ENCODE data around the gene CTBP1. TPM values are rescaled to one million over a fixed set of nuclear protein-coding genes. Genes with fewer than 3 reads are reported as not detected.

CTBP1 gene
- total and polyA plus RNA-seq, 2 experiments from 2014 or later: 74.0 to 192 TPM

DNA sequence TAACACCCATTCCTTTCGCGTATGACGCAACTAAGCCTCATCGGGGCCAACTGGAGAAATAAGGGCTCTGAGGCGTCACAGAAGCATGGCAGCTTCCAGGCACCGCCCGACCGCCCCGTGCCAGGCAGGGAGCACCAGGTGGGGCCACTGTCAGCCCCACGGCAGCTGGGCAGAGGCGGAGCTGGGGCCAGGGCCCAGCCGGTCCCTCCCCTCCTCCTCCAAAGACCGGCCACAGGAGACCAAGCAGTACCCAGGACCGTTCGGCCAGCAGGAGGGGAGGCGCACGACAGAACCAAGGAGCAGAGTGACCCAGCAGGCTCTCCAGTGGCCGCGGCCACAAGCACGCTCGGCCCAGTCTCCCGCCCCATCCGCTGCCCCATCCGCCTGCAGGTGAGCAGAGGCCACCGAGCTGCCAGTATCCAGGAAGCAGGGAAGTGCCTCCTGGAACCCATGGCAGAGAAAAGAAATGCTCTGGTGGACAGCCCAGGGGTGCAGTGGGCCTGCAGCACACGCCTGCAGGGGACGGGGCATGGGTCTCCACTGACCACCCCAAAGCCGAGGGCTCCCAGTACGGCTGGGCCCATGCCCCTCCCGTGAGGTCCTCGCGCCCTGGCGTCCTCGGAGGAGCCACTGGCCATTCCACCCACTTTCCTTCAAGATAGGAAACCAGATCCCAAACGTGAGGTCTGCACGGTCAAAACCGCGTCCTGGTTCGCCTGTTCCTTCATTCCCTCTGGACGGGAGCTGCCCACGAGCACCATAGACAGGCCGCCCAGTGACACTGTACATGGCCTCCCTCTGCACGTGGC, 9.6 kb downstream of the CTBP1 start:
- H3K9me3 Mint-ChIP-seq: no peaks in the 10 kb centered on the region
- H3K4me3 Mint-ChIP-seq: no peak overlapping the region
- Histone ChIP-seq H3K36me3 (ENCODE audit: insufficient read depth) (no peaks in the 10 kb centered on the region), H3K79me2 (replicated peaks; ENCODE audit: insufficient read depth) (peaks cover 40% of the 10 kb centered on the region), H3K27me3 (ENCODE audit: insufficient read depth) (no peaks in the 10 kb centered on the region), H3K4me2 (no peak overlapping the region), H3K27ac (ENCODE audit: low read depth) (no peak overlapping the region), H4K20me1 (replicated peaks; ENCODE audit: insufficient read depth) (peaks cover 9% of the 10 kb centered on the region), H3K4me1 (ENCODE audit: insufficient read depth) (no peaks in the 10 kb centered on the region), H3K4me3 (no peak overlapping the region), H2AFZ (no peak overlapping the region), H3K9me2 (ENCODE audit: insufficient read depth) (no peaks in the 10 kb centered on the region), H3F3A (replicated peaks; ENCODE audit: low read depth) (no peaks in the 10 kb centered on the region)
- H3K27ac Mint-ChIP-seq: no peak overlapping the region
- ATAC-seq (no peak), DNase-seq (ENCODE audit: low spot score) (peak; percentile 2)
- peaks cover 40% of the 10 kb centered on the region for H3K36me3 Mint-ChIP-seq (ENCODE audit: low read depth)
- TF ChIP-seq STAT1 (IDR thresholded peaks at IDR 0.05; ENCODE audit: unreplicated experiment) (no peak), NANOG (IDR thresholded peaks at IDR 0.05; ENCODE audit: borderline replicate concordance) (no peak), EZH2phosphoT487 (IDR thresholded peaks at IDR 0.05; ENCODE audit: unreplicated experiment) (no peak), CREB1 (CRISPR knock-in tag; IDR thresholded peaks at IDR 0.05; ENCODE audit: low read depth) (no peak), CTCF (conservative IDR thresholded peaks at IDR 0.05; ENCODE audit: low read depth in 2 of 2) (no peak), ZNF462 (CRISPR knock-in tag; IDR thresholded peaks at IDR 0.05) (no peak), JUNB (IDR thresholded peaks at IDR 0.05; ENCODE audit: unreplicated experiment) (no peak), REST (IDR thresholded peaks at IDR 0.05; ENCODE audit: unreplicated experiment) (no peak), ZNF331 (CRISPR knock-in tag; IDR thresholded peaks at IDR 0.05; ENCODE audit: low read depth) (no peak), ZNF114 (CRISPR knock-in tag; IDR thresholded peaks at IDR 0.05) (no peak), EZH2 (IDR thresholded peaks at IDR 0.05; ENCODE audit: low read depth, unreplicated experiment) (no peak), POLR2AphosphoS5 (IDR thresholded peaks at IDR 0.05; ENCODE audit: low read depth) (no peak)
- TF ChIP-seq, protein P1, sequence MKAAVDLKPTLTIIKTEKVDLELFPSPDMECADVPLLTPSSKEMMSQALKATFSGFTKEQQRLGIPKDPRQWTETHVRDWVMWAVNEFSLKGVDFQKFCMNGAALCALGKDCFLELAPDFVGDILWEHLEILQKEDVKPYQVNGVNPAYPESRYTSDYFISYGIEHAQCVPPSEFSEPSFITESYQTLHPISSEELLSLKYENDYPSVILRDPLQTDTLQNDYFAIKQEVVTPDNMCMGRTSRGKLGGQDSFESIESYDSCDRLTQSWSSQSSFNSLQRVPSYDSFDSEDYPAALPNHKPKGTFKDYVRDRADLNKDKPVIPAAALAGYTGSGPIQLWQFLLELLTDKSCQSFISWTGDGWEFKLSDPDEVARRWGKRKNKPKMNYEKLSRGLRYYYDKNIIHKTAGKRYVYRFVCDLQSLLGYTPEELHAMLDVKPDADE (IDR thresholded peaks at IDR 0.05): no peak
- H3K4me1 Mint-ChIP-seq: no peaks in the 10 kb centered on the region; the same call in 2 of the 3 replicates
- peaks cover 5% of the 10 kb centered on the region for H3K27me3 Mint-ChIP-seq (ENCODE audit: insufficient read depth, low read depth, poor library complexity)

Measured in GM23338 (cell line).